HG02970 (cell line): ENCODE results near the gene SPOUT1.
"Not testable (repeated sequence)": the region's sequence is repeated elsewhere in the genome, so short reads cannot be mapped to it uniquely, and the experiment has no call there.

Experiments used
- ATAC-seq: cut with Tn5 transposase; IDR thresholded peaks from one replicate; pipeline ENCODE4 v1.9.1; 2021; ENCODE audit warnings: mild to moderate bottlenecking, moderate library complexity, moderate number of reproducible peaks; ENCODE audit not compliant: unreplicated experiment, low FRiP score

Gene SPOUT1

GRCh38 chr9:128818099-128818838, 11.3 kb downstream of the SPOUT1 start, which contains the start of gene ENDOG:
Gene ENDOG (plus strand): TSS chr9:128818500. CDS start chr9:128818685, 185 bp downstream.
- peak; percentile 89 for ATAC-seq

- ATAC-seq: no peak
Measured at GRCh38 chr9:128810873-128811272, 18.7 kb downstream of the SPOUT1 start.

- ATAC-seq: no peak
Measured at GRCh38 chr9:128809831-128810230, 19.8 kb downstream of the SPOUT1 start.

GRCh38 chr9:128809036-128809599, 20.5 kb downstream of the SPOUT1 start:
- ATAC-seq: no peak

GRCh38 chr9:128808543-128808942, 21.1 kb downstream of the SPOUT1 start:
- no peak for ATAC-seq

GRCh38 chr9:128807827-128808226, 21.8 kb downstream of the SPOUT1 start:
- no peak for ATAC-seq

- no peak for ATAC-seq
Measured at GRCh38 chr9:128805661-128806060, 23.9 kb downstream of the SPOUT1 start.

GRCh38 chr9:128802482-128802881, 27.1 kb downstream of the SPOUT1 start:
- no peak for ATAC-seq

- no peak for ATAC-seq
Measured at GRCh38 chr9:128800061-128800460, 29.5 kb downstream of the SPOUT1 start.

- ATAC-seq: no peak
Measured at GRCh38 chr9:128798896-128799295, 30.7 kb downstream of the SPOUT1 start.

- ATAC-seq: not testable (repeated sequence)
Measured at GRCh38 chr9:128794961-128795360, 34.6 kb downstream of the SPOUT1 start.

- no peak for ATAC-seq
Measured at GRCh38 chr9:128792978-128793686, 36.5 kb downstream of the SPOUT1 start.

- ATAC-seq: no peak
Measured at GRCh38 chr9:128792134-128792533, 37.5 kb downstream of the SPOUT1 start.

GRCh38 chr9:128790536-128790935, 39.1 kb downstream of the SPOUT1 start:
- no peak for ATAC-seq

- no peak for ATAC-seq
Measured at GRCh38 chr9:128788445-128788844, 41.1 kb downstream of the SPOUT1 start.

GRCh38 chr9:128787659-128788058, 41.9 kb downstream of the SPOUT1 start:
- ATAC-seq: no peak

GRCh38 chr9:128786681-128787601, 42.7 kb downstream of the SPOUT1 start, which contains the start of gene TBC1D13:
Gene TBC1D13 (plus strand): TSS chr9:128787253. CDS start chr9:128787354, 101 bp downstream.
- ATAC-seq: peak; percentile 88

GRCh38 chr9:128785427-128785826, 44.2 kb downstream of the SPOUT1 start:
- no peak for ATAC-seq

- ATAC-seq: no peak
Measured at GRCh38 chr9:128782669-128783068, 46.9 kb downstream of the SPOUT1 start.
